NCI-H2081 treated with DMSO at 0.1 percent for 48 hours (cell line): ENCODE data around the gene ACTRT2.

Experiments
- DNase-seq: peaks from one replicate; lab custom pipeline; 2025; lab: John Stamatoyannopoulos, UW

ACTRT2 gene

DNA sequence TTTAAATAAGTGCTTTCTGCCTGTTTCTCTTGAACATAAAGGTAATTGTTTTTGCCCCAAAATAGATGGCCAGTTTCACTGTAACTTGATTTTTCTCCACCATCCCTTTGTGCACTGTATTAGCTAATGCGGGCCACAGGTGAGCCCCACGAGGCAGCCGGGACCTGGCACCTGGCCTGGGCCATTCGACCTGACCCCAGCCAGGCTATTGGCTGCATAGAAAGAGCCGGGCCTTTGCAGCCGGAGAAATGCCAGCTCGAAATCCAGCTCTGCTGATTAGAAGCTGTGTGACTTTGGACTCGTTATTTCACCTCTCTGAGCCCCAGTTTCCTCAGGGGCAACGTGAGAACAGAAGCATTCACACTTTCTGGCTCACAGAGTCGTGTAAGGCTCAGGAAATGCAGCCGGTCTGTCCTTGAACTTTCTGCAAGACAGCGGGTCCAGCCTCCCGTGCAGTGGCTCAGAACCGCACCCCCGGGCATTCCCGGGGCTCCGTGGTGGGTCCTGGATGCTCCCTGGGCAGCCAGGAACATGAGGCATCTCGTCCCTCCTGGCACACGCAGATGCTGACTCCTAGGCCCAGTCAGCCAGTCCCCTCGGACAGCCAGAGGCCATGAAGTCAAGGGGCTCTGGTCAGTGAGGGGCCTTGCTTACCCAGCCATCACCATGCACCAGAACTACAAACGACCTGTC, 37.4 kb upstream of the ACTRT2 start:
- DNase-seq, result no peak

DNA sequence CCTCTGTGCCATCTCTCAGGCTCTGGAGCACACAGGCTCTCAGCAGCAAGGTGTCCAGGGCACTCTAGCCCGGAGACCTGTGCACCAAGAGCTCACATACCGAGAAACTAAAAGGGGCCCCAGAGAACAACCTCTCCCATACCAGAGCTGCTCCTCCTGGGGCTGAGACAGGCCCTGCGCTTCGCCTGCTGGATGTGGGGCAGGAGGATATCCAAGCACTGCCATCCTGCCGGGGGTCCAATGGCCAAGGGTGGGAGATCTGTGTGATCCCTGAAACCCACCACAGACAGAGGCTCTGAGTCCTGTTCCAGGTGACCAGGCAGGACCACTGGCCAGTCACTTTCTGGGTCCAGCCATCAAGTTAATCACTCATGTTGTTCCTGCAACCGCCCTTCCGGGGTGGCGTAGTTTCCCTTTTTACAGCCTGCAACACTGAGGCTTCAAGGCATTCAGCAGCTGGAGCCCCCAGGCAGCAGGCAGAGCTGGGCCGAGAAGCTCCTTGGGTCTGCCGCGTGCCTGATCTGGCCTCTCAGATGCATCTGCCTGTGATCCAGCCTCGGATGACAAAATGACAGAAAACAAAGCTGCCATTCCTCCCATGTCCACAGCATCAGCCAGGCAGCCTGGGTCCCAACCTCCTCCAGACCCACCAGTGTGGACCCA, 36.7 kb upstream of the ACTRT2 start:
- DNase-seq, result no peak

DNA sequence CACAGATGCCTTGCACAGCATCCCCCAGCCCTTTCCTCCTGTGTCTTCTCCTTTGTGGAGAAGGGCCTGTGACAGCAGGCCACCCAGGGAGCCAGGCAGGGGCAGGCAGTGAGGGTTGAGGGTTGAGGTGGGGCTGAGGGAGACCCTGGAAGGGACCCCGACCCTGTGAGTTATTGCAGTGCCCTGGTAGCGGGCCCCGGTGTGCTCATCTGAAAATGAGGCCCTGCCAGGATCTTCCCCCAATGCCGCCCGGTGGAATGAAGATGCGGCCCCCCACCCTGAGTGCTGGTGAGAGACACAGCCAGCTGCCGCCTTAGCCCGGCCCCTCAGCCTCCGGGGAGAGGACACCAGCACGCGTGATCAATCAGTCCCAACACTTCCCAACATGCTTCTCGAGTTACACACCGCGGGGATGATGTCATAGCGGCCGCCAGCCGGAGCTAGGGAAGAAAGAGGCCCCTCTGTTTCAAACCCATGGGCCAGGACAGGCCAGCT, 36.2 kb upstream of the ACTRT2 start:
- no peak for DNase-seq

DNA sequence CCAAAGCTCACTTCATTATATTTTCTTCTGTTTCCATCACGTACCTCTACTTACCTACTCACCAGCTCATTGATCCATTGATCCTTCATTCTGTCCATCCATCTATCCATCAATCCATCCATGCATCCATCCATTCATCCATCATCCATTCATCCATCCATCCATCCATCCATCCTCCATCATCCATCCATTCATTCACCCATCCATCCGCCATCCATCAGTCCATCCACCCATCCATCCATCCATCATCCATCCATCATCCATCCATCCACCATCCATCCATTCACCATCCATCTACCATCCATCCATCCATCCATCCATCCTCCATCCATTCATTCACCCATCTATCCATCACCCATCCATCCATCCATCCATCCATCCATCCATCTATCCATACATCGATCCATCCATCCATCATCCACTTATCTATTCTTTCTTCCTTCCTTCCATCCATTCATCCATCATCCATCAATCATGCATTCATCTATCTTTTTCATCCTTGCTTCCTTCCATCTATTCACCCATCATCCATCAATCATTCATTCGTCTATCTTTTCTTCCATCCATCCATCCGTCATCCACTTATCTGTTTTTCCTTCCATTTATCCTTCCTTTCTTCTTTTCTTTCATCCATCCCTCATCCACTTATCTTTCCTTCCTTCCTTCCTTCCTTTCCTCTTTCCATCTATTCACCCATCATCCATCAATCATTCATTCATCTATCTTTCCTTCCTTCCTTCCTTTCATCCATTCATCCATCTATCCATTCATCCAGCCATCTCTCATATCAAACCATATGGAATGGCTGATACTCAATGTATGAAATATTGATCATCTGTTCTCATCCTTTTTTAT, 35.3 kb upstream of the ACTRT2 start:
- DNase-seq, result no peak

DNA sequence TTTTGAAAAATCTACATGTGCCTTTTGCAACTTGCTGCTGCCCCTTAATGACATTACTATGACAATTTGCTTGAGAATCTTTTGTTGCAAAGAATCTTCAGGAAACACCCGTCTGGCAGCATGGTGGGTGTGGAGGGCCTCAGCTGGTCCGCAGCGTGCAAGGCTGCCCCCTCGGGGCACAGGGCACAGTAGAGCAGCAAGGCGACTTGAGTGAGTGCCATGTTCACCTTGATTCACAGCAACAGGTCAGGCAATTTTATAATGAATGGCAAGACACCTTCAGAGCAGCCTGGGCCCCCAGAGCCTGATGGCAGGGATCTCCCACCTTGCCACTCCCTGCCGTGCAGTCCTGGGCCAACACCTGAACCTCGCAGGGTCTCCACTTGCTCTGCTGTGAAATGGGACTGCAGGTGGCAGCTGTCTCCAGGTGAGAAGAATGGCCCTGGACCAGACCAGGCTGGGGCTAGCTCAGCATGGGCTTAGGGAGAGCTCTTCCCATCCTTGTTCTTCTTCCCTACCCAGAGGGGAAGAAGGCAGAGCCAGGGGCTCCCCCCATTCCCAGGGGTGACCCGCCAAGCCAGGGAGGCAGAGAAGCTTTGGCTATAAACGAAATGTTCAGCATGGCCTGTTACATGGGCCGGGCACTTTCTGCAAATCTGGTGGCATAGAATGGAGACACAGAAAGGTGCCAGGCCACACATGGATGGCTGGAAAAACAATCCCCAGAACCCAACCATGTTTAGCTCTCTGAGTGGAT, 34.5 kb upstream of the ACTRT2 start:
- DNase-seq, result no peak

DNA sequence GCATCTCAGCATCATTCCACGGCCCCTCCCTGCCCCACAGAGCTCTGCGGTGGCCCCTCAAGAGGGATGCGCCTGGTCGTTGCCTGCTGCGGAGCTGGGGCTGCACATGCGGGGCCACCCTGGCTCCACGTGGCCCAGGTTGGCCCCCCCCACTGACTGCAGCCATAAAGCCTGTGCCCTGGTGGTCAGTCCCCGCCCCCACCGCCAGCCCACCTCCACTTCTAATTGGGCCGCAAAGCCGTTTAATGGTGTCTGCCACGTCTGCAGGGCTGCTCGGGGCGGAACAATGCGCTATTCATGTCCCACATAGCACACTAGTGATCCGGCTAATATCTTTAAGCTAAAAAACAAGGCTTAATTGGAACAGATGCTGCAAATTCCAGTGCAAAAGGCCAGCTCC, 33.5 kb upstream of the ACTRT2 start:
- DNase-seq, result no peak

DNA sequence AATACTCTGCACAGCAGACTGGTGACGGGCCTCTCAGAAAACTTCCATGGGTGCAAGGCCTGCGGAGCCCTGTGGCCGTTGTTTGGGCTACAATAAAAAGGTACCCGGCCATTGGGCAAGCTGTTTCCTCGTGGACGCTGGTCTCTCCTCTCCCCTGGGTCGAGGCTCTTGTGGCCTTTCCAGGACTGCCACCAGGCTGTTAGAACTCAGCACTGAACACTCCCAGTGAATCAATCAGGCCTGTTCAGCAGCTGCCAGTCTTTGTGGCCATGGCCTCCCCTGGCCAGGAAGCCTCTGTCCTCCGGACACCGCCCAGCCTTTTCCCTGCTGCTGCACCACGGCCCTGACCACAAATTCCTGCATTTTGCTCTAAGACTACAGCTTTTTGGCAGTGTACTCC, 33.0 kb upstream of the ACTRT2 start:
- no peak for DNase-seq

DNA sequence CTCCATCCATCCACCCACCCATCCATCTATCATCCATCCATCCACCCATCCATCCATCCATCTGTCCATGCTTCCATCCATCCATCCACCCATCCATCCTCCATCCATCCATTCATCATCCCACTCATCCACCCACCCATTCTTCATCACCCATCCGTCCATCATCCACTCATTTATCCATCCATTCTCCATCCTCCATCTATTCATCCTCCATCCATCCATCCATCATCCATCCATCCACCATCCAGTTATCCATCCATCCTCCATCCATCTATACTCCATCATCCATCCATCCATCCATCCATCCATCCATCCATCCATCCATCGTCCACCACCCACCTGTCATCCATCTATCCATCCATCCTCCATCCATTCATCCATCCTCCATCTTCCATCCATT, 32.1 kb upstream of the ACTRT2 start:
- no peak for DNase-seq

DNA sequence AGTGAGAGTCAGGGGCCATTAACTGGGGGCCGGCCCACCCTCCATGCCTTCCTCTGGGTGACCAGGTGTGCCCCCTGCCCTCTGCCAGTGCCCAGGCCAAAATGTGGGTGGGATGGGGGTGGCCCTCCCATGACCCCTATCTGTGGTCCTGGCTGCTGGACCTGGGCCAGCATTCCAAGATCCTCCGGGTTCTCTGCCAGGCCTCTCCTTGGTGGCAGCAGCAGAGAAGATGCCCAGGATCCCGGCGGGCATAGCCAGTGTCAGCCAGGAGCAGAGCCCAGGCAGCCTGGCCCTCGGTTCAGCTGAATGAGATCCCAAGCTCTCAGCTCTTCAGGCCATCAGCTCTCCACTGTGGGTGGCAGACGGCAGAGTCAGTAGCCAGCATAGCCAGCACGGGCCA, 31.3 kb upstream of the ACTRT2 start:
- DNase-seq, result no peak

DNA sequence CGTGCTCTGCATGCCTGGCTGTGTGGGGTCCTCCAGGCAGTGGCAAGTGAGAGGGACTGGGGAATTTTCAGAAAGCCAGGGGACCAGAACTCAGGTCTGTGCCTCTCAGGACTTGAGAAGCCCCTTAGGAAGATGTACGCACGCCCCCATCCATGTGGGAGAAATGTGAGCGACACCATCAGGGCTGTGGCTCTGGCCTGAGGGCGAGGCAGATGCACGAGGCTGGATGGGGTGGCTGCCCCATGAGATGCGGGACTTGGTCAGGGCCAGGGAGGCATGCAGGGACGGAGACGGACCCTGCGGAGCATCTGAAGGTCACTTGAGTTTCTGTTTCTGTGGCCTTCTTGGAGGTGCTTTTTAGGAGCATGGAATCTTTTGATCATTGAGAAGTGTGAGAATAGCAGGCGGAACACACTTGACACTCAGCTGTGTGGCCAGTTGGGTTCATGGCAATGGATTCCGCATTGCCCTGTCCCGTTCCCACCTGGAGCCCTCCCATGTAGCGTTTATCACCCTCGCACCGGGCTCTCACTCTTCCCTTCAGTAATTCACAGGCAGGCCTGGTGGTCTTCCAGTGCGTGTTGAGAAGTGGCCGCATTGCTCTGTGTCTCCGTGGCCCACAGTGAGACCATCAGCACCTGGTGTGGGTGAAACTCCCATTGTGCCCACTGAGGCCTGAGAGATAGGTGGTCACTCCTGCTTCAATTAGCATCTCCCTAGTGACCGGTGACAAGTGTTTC, 30.7 kb upstream of the ACTRT2 start:
- DNase-seq, result no peak

DNA sequence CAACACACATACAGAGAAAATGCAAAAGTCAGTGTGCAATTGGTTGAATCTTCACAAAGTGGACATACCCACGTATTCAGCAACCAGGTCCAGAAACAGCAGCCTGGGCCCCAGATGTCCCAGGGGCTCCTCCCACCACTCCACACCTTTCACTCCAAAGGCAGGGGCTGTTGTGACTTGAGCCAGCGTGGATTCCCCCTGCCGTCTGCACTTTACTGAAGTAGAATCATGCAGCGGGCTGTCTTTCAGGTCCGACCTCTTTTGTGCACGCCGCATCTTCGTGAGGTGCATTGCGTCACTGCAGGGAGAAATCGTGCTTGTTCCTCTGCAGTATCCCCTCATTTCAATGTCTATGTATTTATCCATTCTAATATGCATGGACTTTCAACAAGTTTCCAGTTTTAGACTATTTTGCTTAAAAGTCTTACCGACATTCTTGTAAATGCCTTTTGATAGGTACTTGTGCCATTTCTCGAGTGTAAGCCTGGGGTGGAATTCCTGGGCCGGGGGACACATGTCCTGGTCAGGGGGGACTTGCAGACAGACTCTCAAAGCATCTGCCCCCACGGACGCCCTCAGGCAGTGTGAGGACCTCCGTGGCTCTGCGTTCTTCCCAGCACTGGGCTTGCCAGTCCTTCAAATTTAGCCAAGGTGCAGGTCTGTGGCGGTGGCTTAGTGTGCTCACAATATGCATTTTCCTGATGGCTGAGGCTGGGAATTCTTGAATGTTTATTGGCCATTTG, 29.3 kb upstream of the ACTRT2 start:
- DNase-seq, result no peak

DNA sequence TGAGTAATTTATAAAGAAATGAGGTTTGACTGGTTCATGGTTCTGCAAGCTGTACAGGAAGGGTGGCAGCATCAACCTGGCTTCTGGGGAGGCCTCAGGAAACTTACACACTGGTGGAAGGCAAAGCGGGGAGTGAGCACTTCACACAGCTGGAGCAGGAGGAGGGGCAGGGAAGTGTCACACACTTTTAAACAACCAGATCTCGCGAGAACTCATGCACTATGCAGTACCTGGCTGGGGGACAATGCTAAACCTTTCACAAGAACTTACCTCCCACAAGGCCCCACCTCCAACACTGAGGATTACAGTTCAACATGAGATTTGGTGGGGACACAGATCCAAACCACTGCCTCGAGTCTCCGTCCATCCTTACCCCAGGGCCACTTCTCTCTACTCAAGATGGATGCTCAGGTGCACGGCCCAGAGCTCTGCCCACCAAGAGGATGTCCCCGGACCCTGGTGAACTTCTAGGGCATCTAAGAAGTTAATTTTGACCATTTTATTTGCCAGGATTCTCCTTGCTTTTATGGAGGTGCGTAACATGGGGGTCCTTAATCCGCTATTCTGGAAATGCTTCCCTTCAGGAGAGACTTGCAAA, 22.7 kb upstream of the ACTRT2 start:
- DNase-seq, result no peak

DNA sequence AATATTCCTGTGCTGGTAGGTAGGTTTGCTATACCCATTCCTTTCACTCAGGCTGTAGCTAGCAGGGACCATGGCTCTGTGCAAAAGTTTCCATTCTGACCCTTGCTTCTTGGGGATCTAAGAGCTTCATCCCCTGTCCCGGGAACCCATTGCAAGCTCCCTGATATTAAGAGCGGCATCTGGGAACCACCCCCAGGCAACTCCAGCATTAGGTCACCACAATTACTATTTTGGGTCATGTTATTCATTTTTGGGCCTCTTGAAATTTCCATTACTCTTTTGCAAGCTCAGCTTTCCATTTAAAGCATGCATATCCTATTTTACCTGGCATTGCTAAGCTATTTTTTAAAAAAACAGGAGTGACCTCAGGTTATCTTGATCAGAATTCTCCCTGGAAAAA, 22.1 kb upstream of the ACTRT2 start:
- no peak for DNase-seq

DNA sequence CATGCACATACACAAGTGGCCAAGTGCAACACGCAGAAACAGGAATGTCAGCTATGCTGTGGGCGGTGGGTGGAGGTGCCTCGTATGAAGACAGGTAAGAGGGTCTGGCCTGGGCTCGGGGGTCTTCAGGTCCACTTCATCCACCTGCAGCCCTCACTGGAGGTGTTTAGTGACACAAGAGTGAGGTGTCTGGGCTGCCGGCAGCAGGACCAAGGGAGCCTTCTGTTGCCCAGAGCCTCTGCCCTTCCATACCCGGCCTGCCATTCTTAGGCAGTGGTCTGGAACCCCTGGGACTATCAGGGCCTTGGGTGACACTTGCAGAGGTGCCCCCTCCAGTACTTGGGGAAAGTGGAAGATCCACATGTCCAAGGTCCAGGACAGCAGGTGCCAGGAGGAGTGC, 21.7 kb upstream of the ACTRT2 start:
- no peak for DNase-seq

DNA sequence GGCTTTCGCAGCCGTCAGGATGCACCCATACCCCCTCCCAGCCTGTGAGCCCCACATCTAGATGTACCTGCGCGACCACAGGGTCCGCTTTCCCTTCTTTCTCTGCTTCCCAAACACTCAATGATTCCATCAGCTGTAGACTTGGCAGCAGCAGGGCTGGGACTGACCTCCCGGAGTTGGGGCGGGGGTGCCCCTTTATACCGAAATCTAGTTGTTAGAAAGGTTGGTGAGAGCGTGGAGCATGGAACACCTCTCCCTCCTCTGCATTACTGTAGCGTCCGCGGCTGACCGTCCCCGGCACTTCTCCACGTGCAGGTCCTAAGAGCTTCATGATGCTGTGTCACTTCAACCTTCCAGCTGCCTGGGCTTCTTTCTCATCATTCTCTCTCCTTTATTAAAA, 21.1 kb upstream of the ACTRT2 start:
- no peak for DNase-seq

DNA sequence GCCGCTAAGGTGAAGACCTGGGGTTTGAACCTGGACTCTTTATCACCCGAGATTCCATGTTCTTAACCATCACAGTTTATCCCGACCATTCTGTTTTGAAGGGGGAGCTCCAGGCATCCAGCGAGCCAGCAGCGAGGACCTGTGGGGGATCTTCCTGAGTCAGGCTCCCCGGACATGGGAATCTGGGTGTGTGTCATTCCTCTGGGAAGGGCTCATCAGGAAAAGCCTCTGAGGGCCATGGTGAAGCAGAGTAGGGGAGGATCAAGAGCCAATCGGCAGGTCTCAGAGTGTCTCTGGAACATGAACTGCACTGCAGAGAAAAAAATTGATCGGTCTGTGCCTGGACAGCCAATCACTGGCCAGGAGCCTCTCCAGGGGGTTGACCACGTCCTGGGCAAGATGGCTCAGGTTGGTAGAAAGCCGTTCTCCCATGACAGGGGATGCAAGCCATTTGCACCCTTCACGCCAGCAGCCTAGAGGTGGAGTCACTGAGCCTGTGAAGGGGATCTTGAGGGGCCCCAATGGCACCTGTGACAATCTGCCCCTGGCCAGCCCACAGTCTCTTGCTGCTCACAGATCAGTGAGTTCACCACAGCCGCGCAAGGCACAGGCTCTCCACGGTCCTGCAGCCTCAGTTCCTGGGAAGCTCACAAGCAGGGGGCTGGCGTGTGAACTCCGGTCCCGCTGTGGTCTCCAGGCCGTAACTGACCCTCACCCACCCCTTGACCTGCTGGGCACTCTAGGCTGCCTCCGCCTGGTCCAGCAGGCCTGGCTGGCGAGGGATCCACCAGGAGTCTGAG, 20.4 kb upstream of the ACTRT2 start:
- DNase-seq, result no peak

DNA sequence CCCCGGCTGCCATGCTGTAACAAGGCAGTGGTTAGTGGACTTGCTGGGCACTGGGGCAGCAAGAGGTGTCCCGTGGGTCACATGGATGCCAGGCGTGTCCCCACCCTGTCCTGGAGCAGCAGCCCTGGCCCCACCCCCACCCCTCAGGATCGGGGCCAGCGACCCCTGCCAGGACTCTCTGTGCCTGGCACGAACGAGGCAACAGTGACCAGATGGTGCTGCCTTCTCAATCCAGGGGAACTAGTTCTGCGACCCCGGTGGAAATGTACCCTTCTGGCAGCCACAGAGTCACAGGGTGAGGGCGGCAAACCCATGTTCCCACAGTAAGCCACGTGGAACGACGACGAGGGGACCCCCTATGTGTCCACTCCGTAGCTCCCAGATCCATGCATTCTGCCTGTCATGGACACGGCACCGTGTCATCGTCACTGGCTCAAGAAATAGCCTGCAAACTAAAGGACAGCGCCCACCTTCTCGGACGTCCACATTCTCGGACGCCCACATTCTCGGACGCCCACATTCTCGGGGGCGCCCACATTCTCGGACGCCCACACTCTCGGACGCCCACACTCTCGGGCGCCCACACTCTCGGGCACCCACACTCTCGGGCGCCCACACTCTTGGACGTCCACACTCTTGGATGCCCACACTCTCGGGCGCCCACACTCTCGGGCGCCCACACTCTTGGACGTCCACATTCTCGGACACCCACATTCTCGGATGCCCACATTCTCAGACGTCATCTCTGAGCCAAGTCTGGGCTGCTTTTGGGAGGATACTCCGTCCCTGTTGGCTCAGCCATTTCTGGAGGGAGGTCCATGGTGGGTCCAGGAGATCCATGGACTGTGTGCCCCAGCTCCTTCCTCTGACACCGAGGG, 19.6 kb upstream of the ACTRT2 start:
- DNase-seq, result no peak

DNA sequence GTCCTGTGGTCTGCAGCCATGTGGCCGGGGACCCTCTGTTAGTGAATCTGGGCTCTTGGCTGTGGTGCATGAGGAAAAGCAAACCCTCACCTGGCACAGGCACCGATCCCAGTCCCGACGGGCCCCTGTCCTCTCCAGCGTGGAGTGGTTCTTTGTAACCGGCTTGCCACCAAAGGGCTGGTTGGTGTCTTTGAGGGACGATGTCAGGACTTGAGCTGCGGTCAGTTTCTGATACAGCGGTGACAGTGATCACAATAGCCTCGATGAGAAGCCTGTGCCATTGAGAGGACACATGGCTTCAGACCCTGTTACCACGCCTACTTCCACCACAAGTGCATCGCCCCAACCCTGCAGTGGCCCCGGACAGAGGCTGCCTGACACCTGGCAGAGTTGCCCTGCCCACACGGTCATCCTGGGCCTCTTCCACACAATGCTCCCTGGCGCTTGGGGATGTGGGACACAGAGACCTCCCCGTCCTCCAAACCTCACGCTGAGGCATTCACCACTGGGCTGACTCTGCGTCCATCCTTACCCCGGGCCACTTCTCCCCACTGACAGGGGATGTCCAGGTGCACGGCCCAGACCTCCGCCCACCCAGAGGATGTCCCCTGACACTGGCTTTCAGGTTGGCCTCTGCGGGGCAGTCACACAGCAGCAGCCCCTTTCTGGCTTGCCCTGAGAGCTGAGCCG, 18.8 kb upstream of the ACTRT2 start:
- DNase-seq, result no peak
